K562 (cell line): ENCODE data around the gene ST6GAL1. TPM values are rescaled to one million over a fixed set of nuclear protein-coding genes. Genes with fewer than 3 reads are reported as not detected.

Experiments used
- CBX2 ChIP-seq: fragments of 200-600 bp; sonication (generic); IDR thresholded peaks from one replicate; pipeline ENCODE4 v1.6.1; 2012; ENCODE audit warnings: mild to moderate bottlenecking, low read length, inconsistent platforms; ENCODE audit not compliant: insufficient read depth, poor library complexity, severe bottlenecking
- CREM ChIP-seq: IDR thresholded peaks from 2 replicates; pipeline ENCODE4 v1.6.1; 2014; ENCODE audit warnings: antibody characterized with exemption, low read depth
- EP400 ChIP-seq: fragments of 450-650 bp; IDR thresholded peaks from 2 replicates; pipeline ENCODE4 v1.6.1; 2017; ENCODE audit warnings: antibody characterized with exemption, mild to moderate bottlenecking, moderate library complexity
- ETV5 ChIP-seq: sonication (generic); formaldehyde crosslinking; IDR thresholded peaks from 2 replicates; pipeline ENCODE4 v1.4.0; 2020; ENCODE audit warnings: low read depth, mild to moderate bottlenecking, missing genetic modification reagents
- KDM1A ChIP-seq, 2 experiments: fragments of 450-650 bp; IDR thresholded peaks; 2 replicates each; pipeline ENCODE4 v1.6.1; 2016; ENCODE audit warnings: mild to moderate bottlenecking in 2 of 2
- LEF1 ChIP-seq: fragments of 450-650 bp; IDR thresholded peaks from 2 replicates; pipeline ENCODE4 v1.6.1; 2016; ENCODE audit warnings: mild to moderate bottlenecking
- MEF2D ChIP-seq: conservative IDR thresholded peaks from 2 replicates; pipeline ENCODE4 v1.6.1; 2016; ENCODE audit warnings: low read depth, missing genetic modification characterization, missing compliant biosample characterization
- MTA3 ChIP-seq: fragments of 450-650 bp; formaldehyde crosslinking; IDR thresholded peaks from 2 replicates; pipeline ENCODE4 v1.6.1; 2017; ENCODE audit warnings: mild to moderate bottlenecking, borderline replicate concordance
- NRF1 ChIP-seq, 2 experiments: fragments of 450-650 bp; IDR thresholded peaks in 1 of 2; conservative IDR thresholded peaks in 1 of 2; 2 replicates each; pipeline ENCODE4 v1.6.1; 2014; ENCODE audit warnings: mild to moderate bottlenecking in 2 of 2
- PHF20 ChIP-seq: fragments of 450-650 bp; IDR thresholded peaks from 2 replicates; pipeline ENCODE4 v1.6.1; 2018; ENCODE audit not compliant: partially characterized antibody
- POLR2AphosphoS5 ChIP-seq: IDR thresholded peaks from 2 replicates; pipeline ENCODE4 v1.6.1; 2011; ENCODE audit warnings: mild to moderate bottlenecking, low read depth, low read length, moderate library complexity; ENCODE audit not compliant: control insufficient read depth, insufficient read depth
- RNF2 ChIP-seq: sonication (generic); IDR thresholded peaks from 2 replicates; pipeline ENCODE4 v1.6.1; 2016
- SOX6 ChIP-seq: fragments of 450-650 bp; IDR thresholded peaks from 2 replicates; pipeline ENCODE4 v1.6.1; 2014; ENCODE audit warnings: mild to moderate bottlenecking
- TAL1 ChIP-seq: fragments of 450-650 bp; IDR thresholded peaks from 2 replicates; pipeline ENCODE4 v1.6.1; 2016; ENCODE audit warnings: mild to moderate bottlenecking
- TBP ChIP-seq: optimal IDR thresholded peaks from 2 replicates; pipeline ENCODE3; 2011; ENCODE audit warnings: low read depth, low read length, improper control_type of control experiment
- TCF7L2 ChIP-seq: fragments of 150-350 bp; IDR thresholded peaks from 2 replicates; pipeline ENCODE4 v1.6.1; 2016; ENCODE audit warnings: low read depth, mild to moderate bottlenecking, low read length, moderate library complexity
- TSC22D4 ChIP-seq: fragments of 450-650 bp; IDR thresholded peaks from 2 replicates; pipeline ENCODE4 v1.6.1; 2016; ENCODE audit warnings: missing genetic modification characterization, missing biosample characterization, control low read depth
- ZNF140 ChIP-seq: fragments of 250-450 bp; sonication (Bioruptor Pico); IDR thresholded peaks from 2 replicates; pipeline ENCODE4 v1.8.0; 2021; ENCODE audit warnings: moderate library complexity, mild to moderate bottlenecking, inconsistent platforms
- ZNF175 ChIP-seq: fragments of 200-800 bp; sonication (Bioruptor generic); IDR thresholded peaks from 2 replicates; pipeline ENCODE4 v1.6.1; 2016; ENCODE audit warnings: low read depth, mild to moderate bottlenecking, missing genetic modification characterization, missing compliant biosample characterization
- ZNF184 ChIP-seq: sonication (generic); formaldehyde crosslinking; IDR thresholded peaks from 2 replicates; pipeline ENCODE4 v1.5.0; 2020; ENCODE audit warnings: missing genetic modification reagents
- ZNF224 ChIP-seq: sonication (generic); formaldehyde crosslinking; IDR thresholded peaks from 2 replicates; pipeline ENCODE4 v1.8.0; 2022; ENCODE audit warnings: mild to moderate bottlenecking, missing genetic modification reagents
- ZNF282 ChIP-seq: sonication (generic); formaldehyde crosslinking; IDR thresholded peaks from 2 replicates; pipeline ENCODE4 v1.8.1; 2023; ENCODE audit warnings: missing genetic modification reagents
- ZNF644 ChIP-seq: fragments of 200-800 bp; sonication (Bioruptor generic); IDR thresholded peaks from 2 replicates; pipeline ENCODE4 v1.6.1; 2016; ENCODE audit warnings: low read depth, missing genetic modification characterization, missing compliant biosample characterization
- ZNF764 ChIP-seq: fragments of 250-450 bp; sonication (Bioruptor Pico); IDR thresholded peaks from 2 replicates; pipeline ENCODE4 v1.4.0; 2020; ENCODE audit warnings: low read depth, mild to moderate bottlenecking, moderate library complexity
- polyA plus RNA-seq, 8 experiments: library from polyadenylated mRNA; depleted of rRNA in 4 of 8; stranded (reverse) in 5 of 8; unstranded in 3 of 8; fragments of >200 nt; fragmentation: Nextera tagmentation in 2 of 8; fragmentation: Illumina TruSeq in 1 of 8; extraction: Ambion mirVana in 2 of 8; extraction: Trizol in 1 of 8; gene quantifications; 2 replicates each; pipeline versions ENCODE4 v1.2.1 to v1.2.3, GENCODE V29; 2011 to 2014; ENCODE audit warnings: inconsistent platforms in 1 of 8, missing spikeins in 1 of 8
- total RNA-seq, 7 experiments: library from RNA; depleted of rRNA in 6 of 7; stranded (reverse); fragments of >200 nt in 6 of 7; fragmentation: Illumina TruSeq in 2 of 7; extraction: Trizol in 2 of 7; gene quantifications; 2 replicates each; pipeline versions ENCODE4 v1.2.1 to v1.2.3, GENCODE V29; 2011 to 2021; ENCODE audit warnings: low replicate concordance in 1 of 7
- TF ChIP-seq, protein P1 (sequence below): sonication (generic); IDR thresholded peaks from 2 replicates; pipeline ENCODE4 v1.6.1; 2016
- TF ChIP-seq, protein P2 (sequence below): fragments of 450-650 bp; IDR thresholded peaks from 2 replicates; pipeline ENCODE4 v1.6.1; 2016
- TF ChIP-seq, protein P3 (sequence below): fragments of 450-650 bp; IDR thresholded peaks from 2 replicates; pipeline ENCODE4 v1.6.1; 2016; ENCODE audit warnings: low read depth, mild to moderate bottlenecking, moderate library complexity

The ST6GAL1 gene
- total and polyA plus RNA-seq, 9 of the 15 experiments (the other 6 are each of a cell fraction or from before 2014, with no cell fraction given), result 31.9 to 145 (median 71.0) TPM

DNA sequence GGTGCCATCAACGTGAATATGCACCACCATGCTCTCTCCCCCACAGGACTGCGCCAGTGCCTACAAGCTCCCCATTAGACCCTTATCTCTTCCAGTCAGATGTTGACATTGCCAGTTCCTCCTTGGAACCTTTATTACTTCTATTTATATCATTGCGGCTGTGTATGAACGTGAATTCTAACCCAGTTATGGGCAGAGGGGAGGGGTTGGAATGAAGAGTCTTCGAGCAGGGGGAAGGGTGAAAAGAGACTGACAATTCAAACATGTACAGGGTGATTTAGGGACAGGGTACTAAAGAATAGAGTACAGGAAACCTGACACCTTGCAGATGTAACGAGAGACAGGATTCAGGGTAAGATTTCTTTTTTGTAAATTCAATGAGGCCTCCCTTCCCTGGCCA, 41.8 kb upstream of the ST6GAL1 start (continued):
- TF ChIP-seq POLR2AphosphoS5 (peak; percentile 48; the same call in 1 of the 2 replicates), ZNF764 (CRISPR knock-in tag) (no peak), TCF7L2 (no peak), RNF2 (peak; percentile 79), ZNF175 (CRISPR knock-in tag) (no peak), TAL1 (peak; percentile 81), CBX2 (no peak), CREM (peak; percentile 66; the same call in 1 of the 2 replicates), ZNF282 (no peak), ZNF224 (CRISPR knock-in tag) (no peak), TBP (peak; percentile 21), ZNF644 (no peak), PHF20 (no peak), TSC22D4 (tag) (no peak), KDM1A (IDR thresholded peaks at IDR 0.05) (peak; percentile 23 to 70; a peak in 2 of 4 replicates), EP400 (peak; percentile 40; the same call in 1 of the 2 replicates), MEF2D (peak; percentile 99), MTA3 (0 out of 2 replicates have a peak, but pooled peaks have one; percentile 58), LEF1 (peak; percentile 96), NRF1 (conservative IDR thresholded peaks at IDR 0.05 in 1 of 2, IDR thresholded peaks at IDR 0.05 in 1 of 2) (peak; percentile 48 to 53), SOX6 (peak; percentile 89), ETV5 (peak; percentile 38; the same call in 1 of the 2 replicates), ZNF140 (CRISPR knock-in tag) (no peak), ZNF184 (CRISPR knock-in tag) (no peak)
- TF ChIP-seq, protein P1, sequence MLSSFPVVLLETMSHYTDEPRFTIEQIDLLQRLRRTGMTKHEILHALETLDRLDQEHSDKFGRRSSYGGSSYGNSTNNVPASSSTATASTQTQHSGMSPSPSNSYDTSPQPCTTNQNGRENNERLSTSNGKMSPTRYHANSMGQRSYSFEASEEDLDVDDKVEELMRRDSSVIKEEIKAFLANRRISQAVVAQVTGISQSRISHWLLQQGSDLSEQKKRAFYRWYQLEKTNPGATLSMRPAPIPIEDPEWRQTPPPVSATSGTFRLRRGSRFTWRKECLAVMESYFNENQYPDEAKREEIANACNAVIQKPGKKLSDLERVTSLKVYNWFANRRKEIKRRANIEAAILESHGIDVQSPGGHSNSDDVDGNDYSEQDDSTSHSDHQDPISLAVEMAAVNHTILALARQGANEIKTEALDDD, result peak; percentile 60; the same call in 1 of the 2 replicates
- TF ChIP-seq, protein P2, sequence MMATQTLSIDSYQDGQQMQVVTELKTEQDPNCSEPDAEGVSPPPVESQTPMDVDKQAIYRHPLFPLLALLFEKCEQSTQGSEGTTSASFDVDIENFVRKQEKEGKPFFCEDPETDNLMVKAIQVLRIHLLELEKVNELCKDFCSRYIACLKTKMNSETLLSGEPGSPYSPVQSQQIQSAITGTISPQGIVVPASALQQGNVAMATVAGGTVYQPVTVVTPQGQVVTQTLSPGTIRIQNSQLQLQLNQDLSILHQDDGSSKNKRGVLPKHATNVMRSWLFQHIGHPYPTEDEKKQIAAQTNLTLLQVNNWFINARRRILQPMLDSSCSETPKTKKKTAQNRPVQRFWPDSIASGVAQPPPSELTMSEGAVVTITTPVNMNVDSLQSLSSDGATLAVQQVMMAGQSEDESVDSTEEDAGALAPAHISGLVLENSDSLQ, result peak; percentile 81
- TF ChIP-seq, protein P3, sequence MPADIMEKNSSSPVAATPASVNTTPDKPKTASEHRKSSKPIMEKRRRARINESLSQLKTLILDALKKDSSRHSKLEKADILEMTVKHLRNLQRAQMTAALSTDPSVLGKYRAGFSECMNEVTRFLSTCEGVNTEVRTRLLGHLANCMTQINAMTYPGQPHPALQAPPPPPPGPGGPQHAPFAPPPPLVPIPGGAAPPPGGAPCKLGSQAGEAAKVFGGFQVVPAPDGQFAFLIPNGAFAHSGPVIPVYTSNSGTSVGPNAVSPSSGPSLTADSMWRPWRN, result peak; percentile 69
